PFSK-1 (cell line): ENCODE measurements around the gene LLPH.

Source experiments
- FOXP2 ChIP-seq: optimal IDR thresholded peaks from 2 replicates; pipeline ENCODE3; 2011; ENCODE audit warnings: borderline replicate concordance, control low read depth, inconsistent platforms; ENCODE audit not compliant: insufficient read depth; ENCODE audit errors: extremely low read length, extremely low read depth
- POLR2AphosphoS5 ChIP-seq: IDR thresholded peaks from 2 replicates; pipeline ENCODE4 v1.6.1; 2012; ENCODE audit warnings: low read depth, mild to moderate bottlenecking, control low read depth, low read length, moderate library complexity
- SIN3A ChIP-seq: IDR thresholded peaks from 2 replicates; pipeline ENCODE4 v1.6.1; 2012; ENCODE audit warnings: mild to moderate bottlenecking, low read length, moderate library complexity, borderline replicate concordance; ENCODE audit not compliant: insufficient read depth
- TAF1 ChIP-seq: IDR thresholded peaks from 2 replicates; pipeline ENCODE4 v1.6.1; 2012; ENCODE audit warnings: low read length, control low read depth, borderline replicate concordance; ENCODE audit not compliant: insufficient read depth
- TF ChIP-seq, protein P1 (sequence below), 2 experiments: IDR thresholded peaks; 2 replicates each; pipeline versions ENCODE4 v1.6.1 to v1.8.0; 2011 to 2012; ENCODE audit warnings: low read depth in 2 of 2, low read length in 2 of 2, control low read depth in 1 of 2, inconsistent platforms in 1 of 2, mild to moderate bottlenecking in 1 of 2, moderate library complexity in 1 of 2; ENCODE audit not compliant: insufficient read depth in 1 of 2

Gene LLPH

DNA sequence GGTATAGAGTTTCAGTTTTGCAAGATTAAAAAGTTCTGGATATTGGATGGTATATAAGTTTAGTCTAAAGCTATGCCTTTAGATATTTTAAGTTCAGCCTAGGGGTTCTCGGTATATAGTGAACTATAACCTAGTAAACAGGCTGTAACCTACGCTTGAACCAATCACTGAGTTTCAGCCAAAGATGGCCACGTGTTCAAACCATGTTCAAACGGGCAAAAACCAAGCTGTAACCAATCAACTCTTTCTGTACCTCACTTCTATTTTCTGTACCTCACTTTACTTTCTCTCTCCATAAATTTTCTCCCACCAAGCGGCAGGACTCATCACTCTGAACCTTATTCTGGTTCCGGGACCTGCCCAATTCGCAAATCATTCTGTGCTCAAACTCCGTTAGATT lies 37.9 kb upstream of the LLPH start:
- no peak for TF ChIP-seq SIN3A
- TF ChIP-seq, protein P1, sequence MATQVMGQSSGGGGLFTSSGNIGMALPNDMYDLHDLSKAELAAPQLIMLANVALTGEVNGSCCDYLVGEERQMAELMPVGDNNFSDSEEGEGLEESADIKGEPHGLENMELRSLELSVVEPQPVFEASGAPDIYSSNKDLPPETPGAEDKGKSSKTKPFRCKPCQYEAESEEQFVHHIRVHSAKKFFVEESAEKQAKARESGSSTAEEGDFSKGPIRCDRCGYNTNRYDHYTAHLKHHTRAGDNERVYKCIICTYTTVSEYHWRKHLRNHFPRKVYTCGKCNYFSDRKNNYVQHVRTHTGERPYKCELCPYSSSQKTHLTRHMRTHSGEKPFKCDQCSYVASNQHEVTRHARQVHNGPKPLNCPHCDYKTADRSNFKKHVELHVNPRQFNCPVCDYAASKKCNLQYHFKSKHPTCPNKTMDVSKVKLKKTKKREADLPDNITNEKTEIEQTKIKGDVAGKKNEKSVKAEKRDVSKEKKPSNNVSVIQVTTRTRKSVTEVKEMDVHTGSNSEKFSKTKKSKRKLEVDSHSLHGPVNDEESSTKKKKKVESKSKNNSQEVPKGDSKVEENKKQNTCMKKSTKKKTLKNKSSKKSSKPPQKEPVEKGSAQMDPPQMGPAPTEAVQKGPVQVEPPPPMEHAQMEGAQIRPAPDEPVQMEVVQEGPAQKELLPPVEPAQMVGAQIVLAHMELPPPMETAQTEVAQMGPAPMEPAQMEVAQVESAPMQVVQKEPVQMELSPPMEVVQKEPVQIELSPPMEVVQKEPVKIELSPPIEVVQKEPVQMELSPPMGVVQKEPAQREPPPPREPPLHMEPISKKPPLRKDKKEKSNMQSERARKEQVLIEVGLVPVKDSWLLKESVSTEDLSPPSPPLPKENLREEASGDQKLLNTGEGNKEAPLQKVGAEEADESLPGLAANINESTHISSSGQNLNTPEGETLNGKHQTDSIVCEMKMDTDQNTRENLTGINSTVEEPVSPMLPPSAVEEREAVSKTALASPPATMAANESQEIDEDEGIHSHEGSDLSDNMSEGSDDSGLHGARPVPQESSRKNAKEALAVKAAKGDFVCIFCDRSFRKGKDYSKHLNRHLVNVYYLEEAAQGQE (IDR thresholded peaks at IDR 0.05; ENCODE audit: insufficient read depth in 1 of 2, low read depth in 2 of 2, low read length in 2 of 2): no peak
- no peak for TF ChIP-seq FOXP2
- no peak for TF ChIP-seq POLR2AphosphoS5
- TF ChIP-seq TAF1: no peak

DNA sequence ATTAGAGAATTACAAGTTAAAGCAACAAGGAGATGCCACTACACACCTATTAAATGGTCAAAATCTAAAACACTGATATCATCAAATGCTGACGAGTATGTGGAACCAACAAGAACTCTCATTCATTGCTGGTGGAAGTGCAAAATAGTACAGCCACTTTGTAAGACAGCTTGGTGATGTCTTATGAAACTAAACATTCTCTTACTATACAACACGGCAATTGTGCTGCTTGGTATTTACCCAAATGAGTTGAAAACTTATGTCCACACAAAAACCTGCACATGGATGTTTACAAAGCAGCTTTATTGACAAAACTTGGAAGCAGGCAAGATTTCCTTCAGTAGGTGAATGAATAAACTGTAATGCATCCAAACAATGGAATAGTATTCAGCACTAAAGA lies 36.0 kb upstream of the LLPH start:
- TF ChIP-seq TAF1 (no peak), POLR2AphosphoS5 (no peak), SIN3A (no peak), FOXP2 (no peak)
- TF ChIP-seq, protein P1 (IDR thresholded peaks at IDR 0.05; ENCODE audit: insufficient read depth in 1 of 2, low read depth in 2 of 2, low read length in 2 of 2): no peak

DNA sequence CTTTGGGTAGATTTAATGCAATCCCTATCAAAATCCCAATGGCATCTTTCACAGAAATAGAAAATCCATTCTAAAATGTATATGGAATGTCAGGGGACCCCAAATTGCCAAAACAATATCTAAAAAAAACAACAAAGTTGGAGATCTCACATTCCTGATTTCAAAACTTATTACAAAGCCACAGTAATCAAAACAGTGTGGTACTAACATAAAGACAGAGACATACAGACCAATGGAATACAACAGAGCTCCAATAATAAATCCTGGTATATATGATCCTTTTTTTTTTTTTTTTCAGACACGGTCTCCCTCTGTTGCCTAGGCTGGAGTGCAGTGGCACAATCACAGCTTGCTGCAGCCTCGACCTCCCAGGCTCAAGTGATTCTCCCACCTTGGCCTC lies 34.6 kb upstream of the LLPH start:
- TF ChIP-seq FOXP2: no peak
- TF ChIP-seq, protein P1 (IDR thresholded peaks at IDR 0.05; ENCODE audit: insufficient read depth in 1 of 2, low read depth in 2 of 2, low read length in 2 of 2): no peak

DNA sequence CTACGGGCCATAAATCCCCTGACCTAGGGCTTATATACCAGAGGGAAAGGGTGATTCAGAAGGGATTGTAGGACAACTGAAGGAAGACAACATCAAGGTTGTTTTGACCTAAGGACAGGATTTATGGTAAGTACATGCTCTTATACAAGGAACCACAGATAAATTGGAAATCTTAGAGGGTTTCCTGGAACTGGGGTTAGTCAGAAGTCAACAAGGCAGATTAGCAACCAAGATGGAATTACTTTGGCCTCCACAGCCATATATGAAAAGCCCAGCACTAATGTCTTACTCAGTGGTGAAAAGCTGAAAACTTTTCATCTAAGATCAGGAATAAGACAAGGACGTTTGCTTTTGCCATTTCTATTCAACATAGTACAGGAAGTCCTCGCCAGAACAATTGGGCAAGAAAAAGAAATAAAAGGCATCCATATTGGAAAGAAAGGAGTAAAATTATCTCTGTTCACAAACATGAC lies 33.8 kb upstream of the LLPH start:
- no peak for TF ChIP-seq FOXP2
- TF ChIP-seq TAF1: no peak
- TF ChIP-seq, protein P1 (IDR thresholded peaks at IDR 0.05; ENCODE audit: insufficient read depth in 1 of 2, low read depth in 2 of 2, low read length in 2 of 2): no peak

DNA sequence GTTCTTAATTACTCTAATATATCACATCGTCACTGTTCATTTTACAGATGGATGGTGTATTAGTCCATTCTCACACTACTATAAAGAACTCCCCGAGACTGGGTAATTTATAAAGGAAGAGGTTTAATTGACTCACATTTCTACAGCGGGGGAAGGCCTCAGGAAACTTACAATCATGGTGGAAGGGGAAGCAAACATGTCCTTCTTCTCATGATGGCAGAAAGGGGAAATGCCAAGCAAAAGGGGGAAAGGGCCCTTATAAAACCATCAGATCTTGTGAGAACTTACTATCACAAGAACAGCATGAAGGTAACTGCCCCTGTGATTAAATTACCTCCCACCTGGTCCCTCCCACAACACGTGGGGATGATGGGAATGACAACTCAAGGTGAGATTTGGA lies 32.7 kb upstream of the LLPH start:
- TF ChIP-seq SIN3A: no peak
- TF ChIP-seq, protein P1 (IDR thresholded peaks at IDR 0.05; ENCODE audit: insufficient read depth in 1 of 2, low read depth in 2 of 2, low read length in 2 of 2): no peak
